ENCODE measurements around the gene MTTP.

MTTP gene

GRCh38 chr4:99670409-99671073 lies 95.9 kb downstream of the MTTP start:
- DNase-seq (ENCODE audit: low read depth in 2 of 2), result no peak

Measured in activated CD8-positive, alpha-beta memory T cell treated with anti-CD3 and anti-CD28 coated beads for 4 hours (primary cell).